Endothelial cell (in vitro differentiated cells): Measurements from ENCODE around the gene ODAM. TPM values are rescaled to one million over a fixed set of nuclear protein-coding genes. Genes with fewer than 3 reads are reported as not detected.

Experiments
- DNase-seq: peaks from one replicate; pipeline ENCODE4 v3.0.0; 2021; ENCODE audit warnings: low spot score
- H3K27ac Mint-ChIP-seq: one replicate; pipeline ENCODE4 v1.8.0; 2021; ENCODE audit warnings: mixed read lengths, inconsistent platforms; ENCODE audit not compliant: unreplicated experiment
- H3K27me3 Mint-ChIP-seq: one replicate; pipeline ENCODE4 v1.8.0; 2021; ENCODE audit warnings: mild to moderate bottlenecking, moderate library complexity, mixed read lengths, inconsistent platforms; ENCODE audit not compliant: unreplicated experiment
- H3K36me3 Mint-ChIP-seq: one replicate; pipeline ENCODE4 v1.8.0; 2021; ENCODE audit warnings: mild to moderate bottlenecking, low read depth, mixed read lengths, inconsistent platforms; ENCODE audit not compliant: unreplicated experiment
- H3K4me1 Mint-ChIP-seq: one replicate; pipeline ENCODE4 v1.8.0; 2021; ENCODE audit warnings: mild to moderate bottlenecking, mixed read lengths, inconsistent platforms; ENCODE audit not compliant: unreplicated experiment
- H3K4me3 Mint-ChIP-seq: one replicate; pipeline ENCODE4 v1.8.0; 2021; ENCODE audit warnings: mild to moderate bottlenecking, mixed read lengths, inconsistent platforms; ENCODE audit not compliant: unreplicated experiment
- H3K9me3 Mint-ChIP-seq: one replicate; pipeline ENCODE4 v1.8.0; 2021; ENCODE audit warnings: mixed read lengths, inconsistent platforms; ENCODE audit not compliant: unreplicated experiment
- total RNA-seq: library from RNA; stranded (reverse); fragmentation: NEBNext Ultra II Directional; extraction: Animal tissue kit (Norgen Biotek cat#: 25700); gene quantifications from one replicate; pipeline ENCODE4 v1.2.1, GENCODE V29; 2021; ENCODE audit not compliant: unreplicated experiment
- TF ChIP-seq, protein P1 (sequence below): fragments of 200-600 bp; sonication (generic); IDR thresholded peaks from one replicate; pipeline ENCODE4 v1.5.0; 2021; ENCODE audit warnings: antibody characterized with exemption; ENCODE audit not compliant: unreplicated experiment

Gene ODAM
- total RNA-seq, 1 donor from 2014 or later = not detected

- Mint-ChIP-seq H3K4me3 (no peak overlapping the region), H3K4me1 (no peaks in the 10 kb centered on the region), H3K27me3 (no peaks in the 10 kb centered on the region), H3K36me3 (no peaks in the 10 kb centered on the region), H3K27ac (no peak overlapping the region), H3K9me3 (no peaks in the 10 kb centered on the region)
- TF ChIP-seq, protein P1, sequence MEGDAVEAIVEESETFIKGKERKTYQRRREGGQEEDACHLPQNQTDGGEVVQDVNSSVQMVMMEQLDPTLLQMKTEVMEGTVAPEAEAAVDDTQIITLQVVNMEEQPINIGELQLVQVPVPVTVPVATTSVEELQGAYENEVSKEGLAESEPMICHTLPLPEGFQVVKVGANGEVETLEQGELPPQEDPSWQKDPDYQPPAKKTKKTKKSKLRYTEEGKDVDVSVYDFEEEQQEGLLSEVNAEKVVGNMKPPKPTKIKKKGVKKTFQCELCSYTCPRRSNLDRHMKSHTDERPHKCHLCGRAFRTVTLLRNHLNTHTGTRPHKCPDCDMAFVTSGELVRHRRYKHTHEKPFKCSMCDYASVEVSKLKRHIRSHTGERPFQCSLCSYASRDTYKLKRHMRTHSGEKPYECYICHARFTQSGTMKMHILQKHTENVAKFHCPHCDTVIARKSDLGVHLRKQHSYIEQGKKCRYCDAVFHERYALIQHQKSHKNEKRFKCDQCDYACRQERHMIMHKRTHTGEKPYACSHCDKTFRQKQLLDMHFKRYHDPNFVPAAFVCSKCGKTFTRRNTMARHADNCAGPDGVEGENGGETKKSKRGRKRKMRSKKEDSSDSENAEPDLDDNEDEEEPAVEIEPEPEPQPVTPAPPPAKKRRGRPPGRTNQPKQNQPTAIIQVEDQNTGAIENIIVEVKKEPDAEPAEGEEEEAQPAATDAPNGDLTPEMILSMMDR = peak; percentile 83
- peak; percentile 42 for DNase-seq
Measured at GRCh38 chr4:70183168-70183939, 12.2 kb upstream of the ODAM start.

DNA sequence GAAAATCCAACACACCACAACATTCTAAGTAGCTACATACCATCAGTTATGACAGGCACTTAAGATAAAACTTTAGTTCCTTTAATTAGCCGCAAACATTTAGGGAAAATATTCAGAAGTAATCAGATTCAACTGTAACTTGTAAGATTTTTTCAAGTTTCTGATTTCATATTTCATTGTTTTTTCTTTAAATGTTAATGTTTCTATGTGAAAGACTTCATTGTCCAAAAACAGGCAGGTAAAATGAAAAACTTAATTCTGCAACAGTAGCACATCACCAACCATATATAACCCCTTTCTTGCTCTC lies 11.6 kb upstream of the ODAM start:
- Mint-ChIP-seq H3K4me1 (no peaks in the 10 kb centered on the region), H3K4me3 (no peak overlapping the region), H3K27ac (no peak overlapping the region), H3K9me3 (no peaks in the 10 kb centered on the region), H3K27me3 (no peaks in the 10 kb centered on the region), H3K36me3 (no peaks in the 10 kb centered on the region)
- TF ChIP-seq, protein P1 = peak; percentile 61
- DNase-seq = no peak

DNA sequence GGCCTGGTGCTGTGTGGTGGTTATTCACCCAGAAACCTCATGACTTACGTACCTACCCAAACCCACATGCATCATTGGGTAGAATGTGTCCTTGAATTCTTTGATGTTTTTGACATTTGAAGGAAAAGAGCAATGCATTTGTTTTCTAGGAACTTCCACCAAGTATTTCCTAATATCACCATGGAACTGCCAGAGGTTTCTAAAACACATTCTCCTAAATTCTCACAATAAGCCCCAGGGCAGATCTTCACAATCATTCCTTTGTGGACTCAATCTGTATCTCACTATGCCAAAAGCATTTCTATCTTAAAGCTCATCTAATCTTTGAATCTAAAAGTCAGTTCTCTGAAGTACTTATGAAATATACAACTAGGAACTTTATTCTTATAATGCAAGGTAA lies 8.3 kb upstream of the ODAM start:
- Mint-ChIP-seq H3K27me3 (no peaks in the 10 kb centered on the region), H3K9me3 (no peaks in the 10 kb centered on the region), H3K27ac (no peak overlapping the region)

GRCh38 chr4:70190579-70190978 lies 4.9 kb upstream of the ODAM start:
- no peaks in the 10 kb centered on the region for H3K9me3 Mint-ChIP-seq
- H3K4me3 Mint-ChIP-seq = no peak overlapping the region
- no peak for DNase-seq
- TF ChIP-seq, protein P1 = no peak
- H3K27me3 Mint-ChIP-seq = no peaks in the 10 kb centered on the region
- no peaks in the 10 kb centered on the region for H3K4me1 Mint-ChIP-seq
- H3K27ac Mint-ChIP-seq = no peak overlapping the region
- no peaks in the 10 kb centered on the region for H3K36me3 Mint-ChIP-seq

More for the DNA sequence above, 8.3 kb upstream of the ODAM start:
- DNase-seq = no peak
- Mint-ChIP-seq H3K4me3 (no peak overlapping the region), H3K36me3 (no peaks in the 10 kb centered on the region), H3K4me1 (no peaks in the 10 kb centered on the region)
- TF ChIP-seq, protein P1 = no peak

GRCh38 chr4:70191647-70192046 lies 3.9 kb upstream of the ODAM start:
- H3K27me3 Mint-ChIP-seq = no peaks in the 10 kb centered on the region
- TF ChIP-seq, protein P1 = no peak

More at GRCh38 chr4:70191647-70192046, 3.9 kb upstream of the ODAM start:
- no peaks in the 10 kb centered on the region for H3K4me1 Mint-ChIP-seq
- H3K9me3 Mint-ChIP-seq = no peaks in the 10 kb centered on the region
- H3K27ac Mint-ChIP-seq = no peak overlapping the region
- no peaks in the 10 kb centered on the region for H3K36me3 Mint-ChIP-seq
- H3K4me3 Mint-ChIP-seq = no peak overlapping the region
- DNase-seq = no peak
